Measurements from ENCODE around the gene FAM241B.
A peak's percentile ranks its signal among the peaks of the same experiment; 100 is the strongest.

The FAM241B gene

DNA sequence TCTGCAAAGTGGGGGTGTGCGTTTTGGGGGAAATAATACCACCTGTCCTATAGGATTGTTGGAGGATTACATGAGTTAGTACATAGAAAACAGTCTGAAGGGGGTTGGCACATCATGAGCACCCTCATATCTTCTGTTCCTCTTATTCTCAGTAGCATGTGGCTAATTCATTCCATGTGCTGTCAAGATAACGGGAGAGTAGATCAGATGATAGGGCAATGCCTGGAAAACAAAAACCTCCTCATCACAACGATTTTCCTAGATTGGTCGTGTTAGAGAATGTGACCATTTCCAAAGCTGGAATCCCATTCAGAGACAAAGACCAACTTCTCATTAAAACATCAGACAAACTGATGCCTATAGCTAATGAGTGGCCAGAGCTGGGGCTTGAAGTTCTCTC, 50.6 kb downstream of the FAM241B start:
- TF ChIP-seq GATA3 (IDR thresholded peaks at IDR 0.05; ENCODE audit: low read depth, low read length) (peak; percentile 94; the same call in 1 of the 2 replicates), GATA2 (IDR thresholded peaks at IDR 0.05; ENCODE audit: low read depth, low read length) (peak; percentile 96)

DNA sequence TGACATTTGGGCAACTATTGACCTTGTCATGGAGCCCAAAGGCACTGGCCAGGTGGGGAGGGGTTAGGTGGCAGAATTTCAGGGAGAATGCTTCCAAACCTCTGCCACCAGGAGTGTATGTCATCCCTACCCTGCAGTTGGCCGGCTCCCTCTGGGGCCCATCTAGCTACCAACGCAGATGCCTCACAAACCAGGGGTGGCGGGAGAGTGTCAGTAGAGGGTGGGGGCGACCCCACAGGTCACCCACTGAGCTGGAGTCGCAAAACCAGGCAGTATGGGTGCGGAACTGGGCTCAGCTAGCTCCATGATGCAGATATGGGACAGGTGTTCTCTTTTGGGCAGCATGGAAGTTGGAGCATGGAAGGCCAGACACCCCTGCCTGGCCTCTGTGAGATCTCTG, 51.4 kb downstream of the FAM241B start:
- TF ChIP-seq GATA3 (IDR thresholded peaks at IDR 0.05; ENCODE audit: low read depth, low read length) = no peak
- TF ChIP-seq GATA2 (IDR thresholded peaks at IDR 0.05; ENCODE audit: low read depth, low read length) = no peak

DNA sequence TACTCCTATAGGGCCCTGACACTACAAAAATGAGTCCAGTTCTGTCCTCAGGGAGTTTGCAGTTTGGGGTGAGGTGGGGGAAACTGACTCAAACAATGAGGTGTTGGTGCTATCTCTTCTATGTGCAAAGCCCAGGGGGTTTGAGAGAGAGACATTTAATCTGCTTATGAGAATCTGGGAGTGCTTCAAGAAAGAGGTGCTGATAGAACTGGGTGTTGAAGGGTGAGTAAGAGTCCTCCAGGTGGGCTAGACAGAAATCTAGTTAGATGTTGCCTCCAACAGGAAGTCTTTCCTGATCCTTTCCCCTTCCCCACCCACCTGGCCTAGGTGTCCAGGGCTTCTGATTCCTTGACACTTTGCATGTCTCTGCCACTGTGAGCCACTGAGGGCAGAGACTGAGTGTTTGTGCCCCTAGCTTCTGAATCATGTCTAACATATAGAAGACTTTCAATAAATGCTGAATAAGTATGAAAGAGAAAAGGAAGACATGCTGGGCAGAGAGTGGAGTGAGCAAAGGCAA, 53.0 kb downstream of the FAM241B start:
- no peak for TF ChIP-seq GATA2 (IDR thresholded peaks at IDR 0.05; ENCODE audit: low read depth, low read length)
